ENCODE measurements around the gene RGS1.
A peak's percentile ranks its signal among the peaks of the same experiment; 100 is the strongest.

RGS1 gene

GRCh38 chr1:192576190-192577144, 894 bp downstream of the RGS1 start:
- H3K36me3 ChIP-seq (ENCODE audit: insufficient read depth, low read length), result peaks cover 12% of the 10 kb centered on the region
- H3K4me3 ChIP-seq (ENCODE audit: low read depth in 1 of 2, low read length in 2 of 2), result peak overlapping the region; percentile 12 to 62
- peak overlapping the region; percentile 30 for H3K27ac ChIP-seq (ENCODE audit: low read depth, low read length)
- H3K4me1 ChIP-seq (ENCODE audit: insufficient read depth, low read length), result peaks cover 24% of the 10 kb centered on the region
- H3K27me3 ChIP-seq (ENCODE audit: control insufficient read depth in 1 of 2, insufficient read depth in 2 of 2, low read length in 2 of 2), result no peaks in the 10 kb centered on the region
- peak overlapping the region; percentile 69 for H3K9ac ChIP-seq (ENCODE audit: low read length)
- no peaks in the 10 kb centered on the region for H3K9me3 ChIP-seq (ENCODE audit: low read length)

GRCh38 chr1:192577145-192578140, 1.9 kb downstream of the RGS1 start:
- H3K4me3 ChIP-seq (ENCODE audit: low read depth in 1 of 2, low read length in 2 of 2), result peak overlapping the region; percentile 12 to 62
- peak overlapping the region; percentile 62 for H3K27ac ChIP-seq (ENCODE audit: low read depth, low read length)
- peaks cover 12% of the 10 kb centered on the region for H3K36me3 ChIP-seq (ENCODE audit: insufficient read depth, low read length)

DNA sequence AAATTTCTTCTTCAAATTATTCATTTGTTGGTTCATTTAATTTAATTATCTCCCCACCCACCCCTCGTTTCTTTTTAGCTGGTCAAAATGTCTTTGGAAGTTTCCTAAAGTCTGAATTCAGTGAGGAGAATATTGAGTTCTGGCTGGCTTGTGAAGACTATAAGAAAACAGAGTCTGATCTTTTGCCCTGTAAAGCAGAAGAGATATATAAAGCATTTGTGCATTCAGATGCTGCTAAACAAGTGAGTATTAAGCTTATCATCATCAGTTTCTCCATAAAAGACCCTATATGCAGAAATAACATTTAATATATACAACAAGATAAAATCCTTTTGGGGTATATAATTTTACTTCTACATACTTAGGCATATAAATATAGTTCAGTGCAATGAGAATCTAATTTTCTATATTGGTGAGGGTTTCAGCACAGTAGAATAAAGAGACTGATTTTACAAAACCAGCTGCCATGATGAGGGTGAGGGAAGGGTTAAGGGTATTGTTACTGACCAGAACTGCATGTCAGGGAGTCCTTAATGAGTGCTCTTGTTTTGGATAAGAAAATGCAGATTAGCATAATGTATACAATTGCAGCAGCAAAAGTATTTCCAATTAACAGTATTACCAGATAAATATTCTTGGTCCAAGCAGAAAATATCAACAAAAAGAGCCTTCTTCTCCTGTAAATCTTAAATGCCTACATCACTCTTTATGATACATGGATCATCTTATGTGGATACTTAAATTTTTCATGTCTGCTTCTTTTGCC, 2.8 kb downstream of the RGS1 start:
- H3K4me1 ChIP-seq (ENCODE audit: insufficient read depth, low read length), result peaks cover 23% of the 10 kb centered on the region
- H3K27me3 ChIP-seq (ENCODE audit: control insufficient read depth in 1 of 2, insufficient read depth in 2 of 2, low read length in 2 of 2), result no peaks in the 10 kb centered on the region
- peaks cover 12% of the 10 kb centered on the region for H3K36me3 ChIP-seq (ENCODE audit: insufficient read depth, low read length)
- peak overlapping the region; percentile 36 to 62 for H3K4me3 ChIP-seq (ENCODE audit: low read depth in 1 of 2, low read length in 2 of 2)
- peak overlapping the region; percentile 67 for H3K27ac ChIP-seq (ENCODE audit: low read depth, low read length)
- H3K9ac ChIP-seq (ENCODE audit: low read length), result peak overlapping the region; percentile 69
- H3K9me3 ChIP-seq (ENCODE audit: low read length), result no peaks in the 10 kb centered on the region

More at GRCh38 chr1:192577145-192578140, 1.9 kb downstream of the RGS1 start:
- H3K9ac ChIP-seq (ENCODE audit: low read length), result peak overlapping the region; percentile 69
- H3K4me1 ChIP-seq (ENCODE audit: insufficient read depth, low read length), result peaks cover 25% of the 10 kb centered on the region
- H3K27me3 ChIP-seq (ENCODE audit: control insufficient read depth in 1 of 2, insufficient read depth in 2 of 2, low read length in 2 of 2), result no peaks in the 10 kb centered on the region
- no peaks in the 10 kb centered on the region for H3K9me3 ChIP-seq (ENCODE audit: low read length)

- H3K4me3 ChIP-seq (ENCODE audit: low read depth in 1 of 2, low read length in 2 of 2), result peak overlapping the region; percentile 36 to 62
- peak overlapping the region; percentile 69 for H3K9ac ChIP-seq (ENCODE audit: low read length)
These were observed 3.6 kb downstream of the RGS1 start for GRCh38 chr1:192579010-192579738.

DNA sequence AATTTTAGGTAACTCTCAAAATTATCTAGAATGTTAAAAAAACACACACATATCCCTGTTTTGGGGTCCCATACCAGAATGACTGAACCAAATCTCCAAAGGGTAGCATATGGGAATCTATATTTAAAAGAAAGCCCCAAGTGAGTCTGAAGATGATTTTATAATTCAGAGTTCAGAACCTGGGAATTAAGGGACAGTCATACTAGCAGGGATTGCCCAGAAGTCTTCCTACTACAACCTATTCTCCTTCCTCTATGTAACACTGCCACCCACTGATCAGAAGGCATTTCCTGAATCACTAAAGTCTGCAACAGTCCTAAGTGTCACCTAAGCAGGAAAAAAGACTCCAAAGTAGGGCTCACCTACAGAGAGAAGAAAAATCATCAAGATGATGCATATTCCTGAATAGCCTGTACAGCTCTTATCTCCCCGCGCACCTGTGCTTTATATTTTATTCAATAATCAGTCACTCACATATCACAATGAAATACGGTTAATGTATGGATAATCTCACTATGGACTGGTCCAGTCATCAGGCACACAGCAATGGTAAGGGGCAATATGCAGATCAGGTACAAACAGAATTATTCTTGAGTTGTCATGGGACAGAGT, 4.9 kb downstream of the RGS1 start:
- H3K4me3 ChIP-seq (ENCODE audit: low read depth in 1 of 2, low read length in 2 of 2), result peak overlapping the region; percentile 2 to 7
- H3K27ac ChIP-seq (ENCODE audit: low read depth, low read length), result peak overlapping the region; percentile 51
- H3K9ac ChIP-seq (ENCODE audit: low read length), result no peak overlapping the region

More at GRCh38 chr1:192579010-192579738, 3.6 kb downstream of the RGS1 start:
- Histone ChIP-seq H3K4me1 (ENCODE audit: insufficient read depth, low read length) (peaks cover 16% of the 10 kb centered on the region), H3K27ac (ENCODE audit: low read depth, low read length) (peak overlapping the region; percentile 67), H3K36me3 (ENCODE audit: insufficient read depth, low read length) (peaks cover 12% of the 10 kb centered on the region), H3K27me3 (ENCODE audit: control insufficient read depth in 1 of 2, insufficient read depth in 2 of 2, low read length in 2 of 2) (no peaks in the 10 kb centered on the region), H3K9me3 (ENCODE audit: low read length) (no peaks in the 10 kb centered on the region)

GRCh38 chr1:192581131-192581927, 5.8 kb downstream of the RGS1 start:
- Histone ChIP-seq H3K36me3 (ENCODE audit: insufficient read depth, low read length) (peaks cover 12% of the 10 kb centered on the region), H3K27me3 (ENCODE audit: control insufficient read depth in 1 of 2, insufficient read depth in 2 of 2, low read length in 2 of 2) (no peaks in the 10 kb centered on the region), H3K4me1 (ENCODE audit: insufficient read depth, low read length) (peaks cover 22% of the 10 kb centered on the region), H3K4me3 (ENCODE audit: low read depth in 1 of 2, low read length in 2 of 2) (peak overlapping the region in 1 of 2 donors; percentile 2), H3K27ac (ENCODE audit: low read depth, low read length) (no peak overlapping the region), H3K9ac (ENCODE audit: low read length) (no peak overlapping the region), H3K9me3 (ENCODE audit: low read length) (no peaks in the 10 kb centered on the region)

More for the DNA sequence above, 4.9 kb downstream of the RGS1 start:
- Histone ChIP-seq H3K27me3 (ENCODE audit: control insufficient read depth in 1 of 2, insufficient read depth in 2 of 2, low read length in 2 of 2) (no peaks in the 10 kb centered on the region), H3K4me1 (ENCODE audit: insufficient read depth, low read length) (peaks cover 19% of the 10 kb centered on the region), H3K36me3 (ENCODE audit: insufficient read depth, low read length) (peaks cover 12% of the 10 kb centered on the region), H3K9me3 (ENCODE audit: low read length) (no peaks in the 10 kb centered on the region)

- Histone ChIP-seq H3K4me3 (ENCODE audit: low read depth in 1 of 2, low read length in 2 of 2) (no peak overlapping the region), H3K27ac (ENCODE audit: low read depth, low read length) (peak overlapping the region; percentile 17), H3K9ac (ENCODE audit: low read length) (no peak overlapping the region), H3K4me1 (ENCODE audit: insufficient read depth, low read length) (peaks cover 29% of the 10 kb centered on the region), H3K27me3 (ENCODE audit: control insufficient read depth in 1 of 2, insufficient read depth in 2 of 2, low read length in 2 of 2) (no peaks in the 10 kb centered on the region), H3K36me3 (ENCODE audit: insufficient read depth, low read length) (no peaks in the 10 kb centered on the region), H3K9me3 (ENCODE audit: low read length) (no peaks in the 10 kb centered on the region)
These were observed 9.3 kb downstream of the RGS1 start for GRCh38 chr1:192584866-192585265.

- Histone ChIP-seq H3K27me3 (ENCODE audit: control insufficient read depth in 1 of 2, insufficient read depth in 2 of 2, low read length in 2 of 2) (no peaks in the 10 kb centered on the region), H3K9me3 (ENCODE audit: low read length) (no peaks in the 10 kb centered on the region), H3K9ac (ENCODE audit: low read length) (no peak overlapping the region), H3K4me3 (ENCODE audit: low read depth in 1 of 2, low read length in 2 of 2) (no peak overlapping the region), H3K27ac (ENCODE audit: low read depth, low read length) (no peak overlapping the region), H3K4me1 (ENCODE audit: insufficient read depth, low read length) (peaks cover 25% of the 10 kb centered on the region), H3K36me3 (ENCODE audit: insufficient read depth, low read length) (no peaks in the 10 kb centered on the region)
These were observed 12.1 kb downstream of the RGS1 start for GRCh38 chr1:192587386-192588266.

GRCh38 chr1:192588546-192588945, 13.0 kb downstream of the RGS1 start:
- Histone ChIP-seq H3K9ac (ENCODE audit: low read length) (no peak overlapping the region), H3K27me3 (ENCODE audit: control insufficient read depth in 1 of 2, insufficient read depth in 2 of 2, low read length in 2 of 2) (no peaks in the 10 kb centered on the region), H3K4me3 (ENCODE audit: low read depth in 1 of 2, low read length in 2 of 2) (no peak overlapping the region), H3K27ac (ENCODE audit: low read depth, low read length) (no peak overlapping the region), H3K36me3 (ENCODE audit: insufficient read depth, low read length) (no peaks in the 10 kb centered on the region), H3K9me3 (ENCODE audit: low read length) (no peaks in the 10 kb centered on the region), H3K4me1 (ENCODE audit: insufficient read depth, low read length) (peaks cover 34% of the 10 kb centered on the region)
